Measurements from ENCODE around the gene MAN2B2. TPM values are rescaled to one million over a fixed set of nuclear protein-coding genes. Genes with fewer than 3 reads are reported as not detected.
A peak's percentile ranks its signal among the peaks of the same experiment; 100 is the strongest.

MAN2B2 gene
- total and polyA plus RNA-seq, 9 of the 15 experiments (the other 6 are each of a cell fraction or from before 2014, with no cell fraction given): 0.21 to 8.8 (median 3.7) TPM

- TF ChIP-seq PHF8 (IDR thresholded peaks at IDR 0.05; ENCODE audit: borderline replicate concordance, low read length): peak; percentile 39; the same call in 1 of the 2 replicates
- peak; percentile 17 for TF ChIP-seq TBP (optimal IDR thresholded peaks at IDR 0.05; ENCODE audit: low read depth, low read length)
- no peak for TF ChIP-seq ZNF766 (CRISPR knock-in tag; conservative IDR thresholded peaks at IDR 0.05)
- TF ChIP-seq NFYB (IDR thresholded peaks at IDR 0.05; ENCODE audit: extremely low read depth, insufficient read length): peak; percentile 72
- TF ChIP-seq HSF4 (CRISPR knock-in tag; IDR thresholded peaks at IDR 0.05; ENCODE audit: borderline replicate concordance): no peak
- TF ChIP-seq ZNF165 (CRISPR knock-in tag; IDR thresholded peaks at IDR 0.05; ENCODE audit: borderline replicate concordance): no peak
- TF ChIP-seq NFXL1 (CRISPR knock-in tag; IDR thresholded peaks at IDR 0.05): no peak
- no peak for TF ChIP-seq ZNF436 (CRISPR knock-in tag; IDR thresholded peaks at IDR 0.05)
- peak; percentile 96 for TF ChIP-seq RAD51 (IDR thresholded peaks at IDR 0.05; ENCODE audit: borderline replicate concordance, low read depth)
- TF ChIP-seq, protein P1, sequence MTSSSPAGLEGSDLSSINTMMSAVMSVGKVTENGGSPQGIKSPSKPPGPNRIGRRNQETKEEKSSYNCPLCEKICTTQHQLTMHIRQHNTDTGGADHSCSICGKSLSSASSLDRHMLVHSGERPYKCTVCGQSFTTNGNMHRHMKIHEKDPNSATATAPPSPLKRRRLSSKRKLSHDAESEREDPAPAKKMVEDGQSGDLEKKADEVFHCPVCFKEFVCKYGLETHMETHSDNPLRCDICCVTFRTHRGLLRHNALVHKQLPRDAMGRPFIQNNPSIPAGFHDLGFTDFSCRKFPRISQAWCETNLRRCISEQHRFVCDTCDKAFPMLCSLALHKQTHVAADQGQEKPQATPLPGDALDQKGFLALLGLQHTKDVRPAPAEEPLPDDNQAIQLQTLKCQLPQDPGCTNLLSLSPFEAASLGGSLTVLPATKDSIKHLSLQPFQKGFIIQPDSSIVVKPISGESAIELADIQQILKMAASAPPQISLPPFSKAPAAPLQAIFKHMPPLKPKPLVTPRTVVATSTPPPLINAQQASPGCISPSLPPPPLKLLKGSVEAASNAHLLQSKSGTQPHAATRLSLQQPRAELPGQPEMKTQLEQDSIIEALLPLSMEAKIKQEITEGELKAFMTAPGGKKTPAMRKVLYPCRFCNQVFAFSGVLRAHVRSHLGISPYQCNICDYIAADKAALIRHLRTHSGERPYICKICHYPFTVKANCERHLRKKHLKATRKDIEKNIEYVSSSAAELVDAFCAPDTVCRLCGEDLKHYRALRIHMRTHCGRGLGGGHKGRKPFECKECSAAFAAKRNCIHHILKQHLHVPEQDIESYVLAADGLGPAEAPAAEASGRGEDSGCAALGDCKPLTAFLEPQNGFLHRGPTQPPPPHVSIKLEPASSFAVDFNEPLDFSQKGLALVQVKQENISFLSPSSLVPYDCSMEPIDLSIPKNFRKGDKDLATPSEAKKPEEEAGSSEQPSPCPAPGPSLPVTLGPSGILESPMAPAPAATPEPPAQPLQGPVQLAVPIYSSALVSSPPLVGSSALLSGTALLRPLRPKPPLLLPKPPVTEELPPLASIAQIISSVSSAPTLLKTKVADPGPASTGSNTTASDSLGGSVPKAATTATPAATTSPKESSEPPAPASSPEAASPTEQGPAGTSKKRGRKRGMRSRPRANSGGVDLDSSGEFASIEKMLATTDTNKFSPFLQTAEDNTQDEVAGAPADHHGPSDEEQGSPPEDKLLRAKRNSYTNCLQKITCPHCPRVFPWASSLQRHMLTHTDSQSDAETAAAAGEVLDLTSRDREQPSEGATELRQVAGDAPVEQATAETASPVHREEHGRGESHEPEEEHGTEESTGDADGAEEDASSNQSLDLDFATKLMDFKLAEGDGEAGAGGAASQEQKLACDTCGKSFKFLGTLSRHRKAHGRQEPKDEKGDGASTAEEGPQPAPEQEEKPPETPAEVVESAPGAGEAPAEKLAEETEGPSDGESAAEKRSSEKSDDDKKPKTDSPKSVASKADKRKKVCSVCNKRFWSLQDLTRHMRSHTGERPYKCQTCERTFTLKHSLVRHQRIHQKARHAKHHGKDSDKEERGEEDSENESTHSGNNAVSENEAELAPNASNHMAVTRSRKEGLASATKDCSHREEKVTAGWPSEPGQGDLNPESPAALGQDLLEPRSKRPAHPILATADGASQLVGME (CRISPR knock-in tag; IDR thresholded peaks at IDR 0.05): no peak
- TF ChIP-seq, protein P2, sequence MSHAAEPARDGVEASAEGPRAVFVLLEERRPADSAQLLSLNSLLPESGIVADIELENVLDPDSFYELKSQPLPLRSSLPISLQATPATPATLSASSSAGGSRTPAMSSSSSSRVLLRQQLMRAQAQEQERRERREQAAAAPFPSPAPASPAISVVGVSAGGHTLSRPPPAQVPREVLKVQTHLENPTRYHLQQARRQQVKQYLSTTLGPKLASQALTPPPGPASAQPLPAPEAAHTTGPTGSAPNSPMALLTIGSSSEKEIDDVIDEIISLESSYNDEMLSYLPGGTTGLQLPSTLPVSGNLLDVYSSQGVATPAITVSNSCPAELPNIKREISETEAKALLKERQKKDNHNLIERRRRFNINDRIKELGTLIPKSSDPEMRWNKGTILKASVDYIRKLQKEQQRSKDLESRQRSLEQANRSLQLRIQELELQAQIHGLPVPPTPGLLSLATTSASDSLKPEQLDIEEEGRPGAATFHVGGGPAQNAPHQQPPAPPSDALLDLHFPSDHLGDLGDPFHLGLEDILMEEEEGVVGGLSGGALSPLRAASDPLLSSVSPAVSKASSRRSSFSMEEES (CRISPR knock-in tag; IDR thresholded peaks at IDR 0.05): peak; percentile 94
- TF ChIP-seq CCNT2 (IDR thresholded peaks at IDR 0.05; ENCODE audit: borderline replicate concordance, extremely low read depth, insufficient read length, low read depth, low read length): no peak
Observed at GRCh38 chr4:6582889-6583490, 8.0 kb downstream of the MAN2B2 start (continued).

Measured in K562 (cell line).